GM18505 (cell line): ENCODE data around the gene SOAT1.

Source experiments
- ATAC-seq: cut with Tn5 transposase; IDR thresholded peaks from one replicate; pipeline ENCODE4 v1.9.1; 2021; ENCODE audit not compliant: unreplicated experiment
- POLR2A ChIP-seq: IDR thresholded peaks from 4 replicates; pipeline ENCODE4 v1.6.1; 2011; ENCODE audit warnings: borderline replicate concordance; ENCODE audit not compliant: insufficient read depth, insufficient read length; ENCODE audit errors: extremely low read depth

Gene SOAT1

GRCh38 chr1:179318491-179318890, 24.9 kb downstream of the SOAT1 start:
- TF ChIP-seq POLR2A = no peak
- no peak for ATAC-seq

- ATAC-seq = no peak
- TF ChIP-seq POLR2A = no peak
Observed at GRCh38 chr1:179321533-179322216, 28.1 kb downstream of the SOAT1 start.

GRCh38 chr1:179322557-179322956, 29.0 kb downstream of the SOAT1 start:
- TF ChIP-seq POLR2A = no peak
- ATAC-seq = no peak

GRCh38 chr1:179323436-179323835, 29.8 kb downstream of the SOAT1 start:
- no peak for ATAC-seq
- TF ChIP-seq POLR2A = no peak

- no peak for ATAC-seq
- TF ChIP-seq POLR2A = no peak
Observed at GRCh38 chr1:179325836-179326235, 32.2 kb downstream of the SOAT1 start.

- no peak for ATAC-seq
- no peak for TF ChIP-seq POLR2A
Observed at GRCh38 chr1:179326746-179327145, 33.1 kb downstream of the SOAT1 start.

- TF ChIP-seq POLR2A = no peak
- no peak for ATAC-seq
Observed at GRCh38 chr1:179327196-179327595, 33.6 kb downstream of the SOAT1 start.

- no peak for TF ChIP-seq POLR2A
- ATAC-seq = no peak
Observed at GRCh38 chr1:179327679-179328078, 34.1 kb downstream of the SOAT1 start.

GRCh38 chr1:179329862-179330261, 36.3 kb downstream of the SOAT1 start:
- TF ChIP-seq POLR2A = no peak
- no peak for ATAC-seq

GRCh38 chr1:179334440-179334839, 40.8 kb downstream of the SOAT1 start:
- TF ChIP-seq POLR2A = no peak
- no peak for ATAC-seq

GRCh38 chr1:179337288-179337687, 43.7 kb downstream of the SOAT1 start:
- no peak for ATAC-seq
- no peak for TF ChIP-seq POLR2A

- no peak for ATAC-seq
- no peak for TF ChIP-seq POLR2A
Observed at GRCh38 chr1:179337942-179338560, 44.5 kb downstream of the SOAT1 start.

- TF ChIP-seq POLR2A = no peak
- no peak for ATAC-seq
Observed at GRCh38 chr1:179340918-179341317, 47.3 kb downstream of the SOAT1 start.

GRCh38 chr1:179341943-179342547, 48.4 kb downstream of the SOAT1 start:
- TF ChIP-seq POLR2A = no peak
- no peak for ATAC-seq
